OCI-LY1 (cell line): ENCODE measurements around the gene CD40.

Experiments used
- H2AFZ ChIP-seq: fragments of 200-600 bp; sonication (generic), shearing (Covaris generic); 2 replicates; pipeline ENCODE4 v1.6.0; 2014; ENCODE audit warnings: antibody characterized with exemption, mild to moderate bottlenecking, low read length
- H3F3A ChIP-seq: fragments of 200-600 bp; sonication (generic), shearing (Covaris generic); 2 replicates; pipeline ENCODE4 v1.6.0; 2014; ENCODE audit warnings: mild to moderate bottlenecking, antibody characterized with exemption, low read length, moderate library complexity; ENCODE audit not compliant: insufficient read depth
- H3K27ac ChIP-seq: fragments of 200-600 bp; sonication (generic); 2 replicates; pipeline ENCODE4 v1.5.1; 2014; ENCODE audit warnings: low read length, mixed run types, mild to moderate bottlenecking, low read depth; ENCODE audit not compliant: poor library complexity, severe bottlenecking
- H3K27me3 ChIP-seq: fragments of 200-600 bp; sonication (generic); 2 replicates; pipeline ENCODE4 v1.6.0; 2014; ENCODE audit warnings: antibody characterized with exemption, mild to moderate bottlenecking, low read length, moderate library complexity; ENCODE audit not compliant: insufficient read depth
- H3K36me3 ChIP-seq: fragments of 200-600 bp; sonication (generic); 2 replicates; pipeline ENCODE4 v1.6.1; 2014; ENCODE audit warnings: mild to moderate bottlenecking, antibody characterized with exemption, low read length, moderate library complexity, mixed read lengths; ENCODE audit not compliant: insufficient read depth
- H3K4me1 ChIP-seq: fragments of 200-600 bp; sonication (generic); 2 replicates; pipeline ENCODE4 v1.5.1; 2014; ENCODE audit warnings: mild to moderate bottlenecking, low read length, moderate library complexity; ENCODE audit not compliant: insufficient read depth, severe bottlenecking
- H3K4me2 ChIP-seq: fragments of 200-600 bp; sonication (generic), shearing (Covaris generic); 2 replicates; pipeline ENCODE4 v1.6.1; 2014; ENCODE audit warnings: low read length
- H3K4me3 ChIP-seq: fragments of 200-600 bp; sonication (generic); 2 replicates; pipeline ENCODE4 v1.5.1; 2014; ENCODE audit warnings: low read length, low read depth, mild to moderate bottlenecking, mixed read lengths; ENCODE audit not compliant: poor library complexity, severe bottlenecking
- H3K79me2 ChIP-seq: fragments of 200-600 bp; shearing (Covaris generic); 2 replicates; pipeline ENCODE4 v1.6.1; 2016; ENCODE audit warnings: mixed run types, low read length, mixed read lengths; ENCODE audit not compliant: insufficient read depth
- H3K9ac ChIP-seq: fragments of 200-600 bp; sonication (generic), shearing (Covaris generic); 2 replicates; pipeline ENCODE4 v1.6.1; 2014; ENCODE audit warnings: mild to moderate bottlenecking, low read length, mixed read lengths
- H3K9me2 ChIP-seq: fragments of 200-600 bp; sonication (generic), shearing (Covaris generic); 2 replicates; pipeline ENCODE4 v1.6.1; 2014; ENCODE audit warnings: low read depth, mild to moderate bottlenecking, low read length, mixed read lengths
- H3K9me3 ChIP-seq: fragments of 200-600 bp; shearing (Covaris generic); 2 replicates; pipeline ENCODE4 v1.6.1; 2014; ENCODE audit warnings: low read length, mixed read lengths
- H4K20me1 ChIP-seq: fragments of 200-600 bp; sonication (generic), shearing (Covaris generic); 2 replicates; pipeline ENCODE4 v1.6.0; 2016; ENCODE audit warnings: mild to moderate bottlenecking, low read length; ENCODE audit not compliant: insufficient read depth
- EZH2 ChIP-seq: fragments of 200-600 bp; sonication (generic), shearing (Covaris generic); IDR thresholded peaks from 2 replicates; pipeline ENCODE4 v1.8.0; 2017; ENCODE audit warnings: borderline replicate concordance, mixed run types, mild to moderate bottlenecking, antibody characterized with exemption, low read length, moderate library complexity, mixed read lengths
- TF ChIP-seq, protein P1 (sequence below): fragments of 200-600 bp; sonication (generic), shearing (Covaris generic); IDR thresholded peaks from 2 replicates; pipeline ENCODE4 v1.5.1; 2017; ENCODE audit warnings: mild to moderate bottlenecking, antibody characterized with exemption, low read length, moderate library complexity, mixed read lengths

CD40 gene

DNA sequence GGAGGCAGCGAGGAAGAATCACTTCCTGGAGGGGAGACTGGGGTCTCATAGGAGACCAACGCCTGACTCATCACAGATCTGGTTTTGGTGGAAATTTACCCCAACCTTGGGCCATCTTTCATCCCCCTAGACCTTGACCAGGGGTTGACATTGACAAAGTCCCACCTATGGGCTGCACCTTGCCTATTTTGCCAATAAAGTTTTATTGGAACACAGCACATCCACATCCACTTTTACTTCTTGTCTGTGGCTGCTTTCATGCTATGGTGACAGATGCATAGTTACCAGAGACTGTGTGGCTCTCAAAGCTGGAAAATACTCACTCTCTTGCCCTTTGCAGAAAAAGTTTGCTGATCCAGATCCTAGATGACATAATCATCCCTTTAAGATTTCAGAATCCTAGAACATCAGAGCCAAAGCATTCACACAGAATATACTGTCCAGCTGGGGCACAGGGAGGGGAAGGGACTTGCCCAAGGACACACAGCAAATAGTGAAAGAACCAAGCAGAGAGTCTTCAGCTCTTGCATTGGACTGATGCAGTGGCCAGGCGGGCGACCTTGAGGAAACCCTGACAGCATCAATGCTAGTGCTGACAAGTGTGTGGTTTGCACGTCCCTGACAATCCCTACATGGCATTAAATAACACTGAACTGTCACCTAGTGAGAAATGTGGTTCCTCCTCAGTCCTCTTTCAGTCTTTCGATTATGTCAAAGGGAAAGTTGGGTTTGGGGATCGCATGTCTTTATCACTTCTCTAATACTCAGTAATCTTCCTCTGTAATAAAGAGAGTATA is 41.2 kb downstream of the CD40 start:
- Histone ChIP-seq H2AFZ (no peak overlapping the region), H4K20me1 (no peaks in the 10 kb centered on the region), H3K27ac (no peak overlapping the region), H3K27me3 (peaks cover 6% of the 10 kb centered on the region; the same call in 1 of the 2 replicates), H3K36me3 (no peaks in the 10 kb centered on the region), H3K4me3 (no peak overlapping the region), H3K9me2 (no peaks in the 10 kb centered on the region), H3K9me3 (no peaks in the 10 kb centered on the region), H3F3A (no peaks in the 10 kb centered on the region), H3K4me2 (no peak overlapping the region), H3K9ac (no peak overlapping the region), H3K79me2 (no peaks in the 10 kb centered on the region), H3K4me1 (no peaks in the 10 kb centered on the region)
- TF ChIP-seq, protein P1, sequence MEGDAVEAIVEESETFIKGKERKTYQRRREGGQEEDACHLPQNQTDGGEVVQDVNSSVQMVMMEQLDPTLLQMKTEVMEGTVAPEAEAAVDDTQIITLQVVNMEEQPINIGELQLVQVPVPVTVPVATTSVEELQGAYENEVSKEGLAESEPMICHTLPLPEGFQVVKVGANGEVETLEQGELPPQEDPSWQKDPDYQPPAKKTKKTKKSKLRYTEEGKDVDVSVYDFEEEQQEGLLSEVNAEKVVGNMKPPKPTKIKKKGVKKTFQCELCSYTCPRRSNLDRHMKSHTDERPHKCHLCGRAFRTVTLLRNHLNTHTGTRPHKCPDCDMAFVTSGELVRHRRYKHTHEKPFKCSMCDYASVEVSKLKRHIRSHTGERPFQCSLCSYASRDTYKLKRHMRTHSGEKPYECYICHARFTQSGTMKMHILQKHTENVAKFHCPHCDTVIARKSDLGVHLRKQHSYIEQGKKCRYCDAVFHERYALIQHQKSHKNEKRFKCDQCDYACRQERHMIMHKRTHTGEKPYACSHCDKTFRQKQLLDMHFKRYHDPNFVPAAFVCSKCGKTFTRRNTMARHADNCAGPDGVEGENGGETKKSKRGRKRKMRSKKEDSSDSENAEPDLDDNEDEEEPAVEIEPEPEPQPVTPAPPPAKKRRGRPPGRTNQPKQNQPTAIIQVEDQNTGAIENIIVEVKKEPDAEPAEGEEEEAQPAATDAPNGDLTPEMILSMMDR, result no peak
- TF ChIP-seq EZH2, result no peak

DNA sequence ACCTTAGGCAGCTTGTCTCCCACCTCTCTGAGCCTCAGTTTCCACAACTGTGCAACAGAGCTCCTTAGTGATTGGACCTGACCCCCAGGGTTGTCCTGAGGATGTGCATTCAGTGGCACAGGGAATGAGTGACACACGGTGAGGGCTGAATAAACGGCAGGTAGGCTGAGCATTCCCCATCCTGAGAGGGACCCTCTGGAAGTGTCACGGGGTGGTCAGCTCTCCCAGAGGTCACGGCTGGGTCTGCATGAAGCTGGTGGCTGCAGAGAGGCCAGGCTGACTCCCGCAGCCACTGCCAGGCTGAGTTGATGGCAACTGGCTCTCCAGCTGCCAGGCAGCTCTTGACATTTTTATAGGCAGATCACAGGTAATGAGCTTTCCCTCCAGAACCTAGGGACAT is 42.5 kb downstream of the CD40 start:
- no peak overlapping the region for H2AFZ ChIP-seq
- peaks cover 6% of the 10 kb centered on the region; the same call in 1 of the 2 replicates for H3K27me3 ChIP-seq
- H3K27ac ChIP-seq, result no peak overlapping the region
- no peak for TF ChIP-seq EZH2
- TF ChIP-seq, protein P1, result no peak
- H3K9me3 ChIP-seq, result no peaks in the 10 kb centered on the region
- H3K4me2 ChIP-seq, result no peak overlapping the region
- H3K9ac ChIP-seq, result no peak overlapping the region
- H3K79me2 ChIP-seq, result no peaks in the 10 kb centered on the region
- H3K4me1 ChIP-seq, result no peaks in the 10 kb centered on the region
- H3K9me2 ChIP-seq, result no peaks in the 10 kb centered on the region
- H3F3A ChIP-seq, result no peaks in the 10 kb centered on the region
- H4K20me1 ChIP-seq, result no peaks in the 10 kb centered on the region
- no peak overlapping the region for H3K4me3 ChIP-seq
- H3K36me3 ChIP-seq, result no peaks in the 10 kb centered on the region

DNA sequence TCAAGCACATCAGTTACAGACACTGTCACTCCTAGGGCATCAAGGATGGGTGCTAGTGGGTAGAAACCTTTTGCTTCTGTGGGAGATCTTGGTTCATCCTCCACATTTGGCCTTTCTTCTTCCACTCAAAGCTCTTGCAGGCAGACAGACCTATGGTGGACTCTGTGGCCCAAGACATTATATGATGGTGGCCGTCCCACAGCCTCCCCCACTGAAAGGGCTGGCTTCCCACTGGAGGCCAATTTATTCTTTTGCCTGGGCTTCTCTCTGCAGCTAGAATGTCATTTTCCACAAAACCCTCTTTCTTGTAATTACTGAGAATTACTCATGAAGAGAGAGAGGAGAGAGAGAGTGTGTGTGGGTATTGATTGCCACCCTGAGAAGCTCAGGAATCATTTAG is 43.8 kb downstream of the CD40 start:
- no peaks in the 10 kb centered on the region for H3K9me3 ChIP-seq
- H3K27ac ChIP-seq, result no peak overlapping the region
- no peaks in the 10 kb centered on the region for H3K4me1 ChIP-seq
- no peaks in the 10 kb centered on the region for H3K36me3 ChIP-seq
- H3K4me3 ChIP-seq, result no peak overlapping the region
- no peaks in the 10 kb centered on the region for H3K9me2 ChIP-seq
- H2AFZ ChIP-seq, result no peak overlapping the region
- no peak overlapping the region for H3K9ac ChIP-seq
- no peaks in the 10 kb centered on the region for H4K20me1 ChIP-seq
- TF ChIP-seq, protein P1, result no peak
- no peak for TF ChIP-seq EZH2
- H3K27me3 ChIP-seq, result peaks cover 11% of the 10 kb centered on the region; the same call in 1 of the 2 replicates
- no peak overlapping the region for H3K4me2 ChIP-seq
- no peaks in the 10 kb centered on the region for H3K79me2 ChIP-seq
- no peaks in the 10 kb centered on the region for H3F3A ChIP-seq
